GM12864 (cell line): ENCODE data around the gene UBAC2.
A peak's percentile ranks its signal among the peaks of the same experiment; 100 is the strongest.

Experiments
- DNase-seq: peaks from one replicate; pipeline ENCODE4 v3.0.0-alpha.2; 2011; ENCODE audit warnings: low read depth
- H3K4me3 ChIP-seq: 2 replicates; pipeline ENCODE4 v1.5.1; 2011; ENCODE audit warnings: mild to moderate bottlenecking, low read depth, low read length, control low read depth
- CTCF ChIP-seq: IDR thresholded peaks from 2 replicates; pipeline ENCODE4 v1.5.1; 2011; ENCODE audit warnings: low read depth, mild to moderate bottlenecking, moderate library complexity, low read length, control low read depth, inconsistent platforms; ENCODE audit errors: missing control alignments

Gene UBAC2

GRCh38 chr13:99265162-99265800 is 64.6 kb downstream of the UBAC2 start:
- DNase-seq = no peak
- no peak for TF ChIP-seq CTCF
- H3K4me3 ChIP-seq = no peak overlapping the region

DNA sequence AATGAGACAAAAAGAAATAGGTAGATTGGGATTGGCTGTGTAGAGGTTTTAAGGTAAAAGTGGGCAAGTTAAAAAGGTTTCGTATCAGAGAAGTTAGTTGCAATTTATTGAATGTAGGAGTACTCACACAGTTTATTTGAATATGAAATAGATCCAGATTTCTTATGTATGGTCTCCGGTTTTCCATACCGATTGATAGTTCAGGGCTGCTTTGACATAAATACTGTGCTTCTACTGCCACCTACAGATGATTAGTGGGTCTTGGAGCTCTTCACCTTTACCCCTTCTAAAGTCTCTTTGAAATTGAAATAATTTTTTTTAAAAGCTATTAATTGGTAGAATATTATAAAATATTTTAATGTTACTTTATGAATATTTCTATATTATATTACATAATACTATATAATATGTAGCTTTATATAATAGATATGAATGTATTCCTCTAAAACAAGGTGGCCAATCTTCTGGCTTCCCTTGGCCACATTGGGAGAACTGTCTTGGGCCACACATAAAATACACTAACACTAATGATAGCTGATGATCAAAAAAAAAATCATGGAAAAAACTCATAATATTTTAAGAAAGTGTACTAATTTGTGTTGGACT is 65.3 kb downstream of the UBAC2 start:
- no peak for DNase-seq
- no peak overlapping the region for H3K4me3 ChIP-seq
- peak; percentile 56 for TF ChIP-seq CTCF

- TF ChIP-seq CTCF = no peak
- DNase-seq = no peak
- H3K4me3 ChIP-seq = no peak overlapping the region
These were observed 66.2 kb downstream of the UBAC2 start for GRCh38 chr13:99266827-99267226.

DNA sequence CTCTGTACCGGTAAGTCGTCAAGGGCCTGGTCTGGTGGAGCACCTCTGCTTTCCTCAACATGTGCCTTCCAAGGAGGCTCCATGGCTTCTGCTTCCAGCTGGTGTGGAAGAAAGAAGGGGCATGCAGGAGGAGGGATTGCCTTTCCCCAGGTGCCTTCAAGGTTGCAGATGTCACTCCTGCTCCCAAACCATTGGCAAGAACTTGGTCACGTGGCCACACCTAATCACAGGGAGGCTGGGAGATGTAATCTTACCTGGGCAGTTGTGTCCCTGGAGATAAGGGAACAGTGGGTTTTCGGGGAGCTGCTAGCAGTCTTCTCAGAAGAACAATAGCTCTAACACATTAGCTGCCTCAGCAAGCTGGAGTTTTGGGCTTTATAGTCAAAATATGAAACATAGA is 67.3 kb downstream of the UBAC2 start:
- H3K4me3 ChIP-seq = no peak overlapping the region
- no peak for DNase-seq
- TF ChIP-seq CTCF = no peak

GRCh38 chr13:99268822-99269221 is 68.2 kb downstream of the UBAC2 start:
- DNase-seq = no peak
- TF ChIP-seq CTCF = no peak
- H3K4me3 ChIP-seq = no peak overlapping the region

DNA sequence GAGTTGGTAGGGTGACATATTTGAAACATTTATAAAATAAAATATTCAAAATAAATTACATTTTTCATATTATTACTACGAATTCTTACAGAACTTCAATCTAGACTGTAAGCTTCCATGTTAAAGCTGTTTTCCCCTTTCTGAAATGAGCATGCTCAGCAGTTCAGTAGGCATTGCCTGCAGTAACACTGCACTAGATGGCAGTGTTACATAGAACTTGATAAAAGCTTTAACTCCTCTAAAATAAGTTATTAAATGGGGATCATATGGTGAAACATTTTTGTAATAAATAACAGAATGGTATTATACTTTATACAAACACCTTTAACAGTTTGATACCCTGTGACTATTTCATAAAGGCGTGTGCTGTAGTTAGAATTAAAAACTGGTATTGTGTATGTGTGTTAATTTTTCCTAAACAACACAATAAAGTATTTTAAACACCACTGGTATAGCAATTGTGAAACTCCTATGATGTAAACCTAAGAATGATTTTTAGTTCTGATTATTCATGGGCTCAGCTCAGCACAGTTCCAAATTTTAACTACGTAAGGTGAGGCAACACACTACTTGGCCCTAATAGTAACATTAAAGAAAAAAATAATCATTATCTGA is 69.1 kb downstream of the UBAC2 start:
- no peak overlapping the region for H3K4me3 ChIP-seq
- TF ChIP-seq CTCF = peak; percentile 66
- no peak for DNase-seq

- DNase-seq = no peak
- TF ChIP-seq CTCF = no peak
- H3K4me3 ChIP-seq = no peak overlapping the region
These were observed 69.9 kb downstream of the UBAC2 start for GRCh38 chr13:99270518-99270917.
